Fibroblast of lung (primary cell): ENCODE results near the gene FAM117B. TPM values are rescaled to one million over a fixed set of nuclear protein-coding genes. Genes with fewer than 3 reads are reported as not detected.

ENCODE experiments used
- DNase-seq, 2 donors: peaks; one replicate each; pipeline versions ENCODE4 v3.0.0 to v3.0.0-alpha.2; 2010; ENCODE audit warnings: low read depth in 2 of 2
- H2AFZ ChIP-seq: 2 replicates; pipeline ENCODE4 v1.5.1; 2012; ENCODE audit warnings: low read length, control low read depth, inconsistent platforms
- H3K27ac ChIP-seq: 2 replicates; pipeline ENCODE4 v1.5.1; 2011; ENCODE audit warnings: low read length, control low read depth; ENCODE audit not compliant: insufficient read depth
- H3K27me3 ChIP-seq: 2 replicates; pipeline ENCODE4 v1.5.1; 2011; ENCODE audit warnings: mild to moderate bottlenecking, low read length; ENCODE audit not compliant: control insufficient read depth, insufficient read depth
- H3K36me3 ChIP-seq: 2 replicates; pipeline ENCODE4 v1.5.1; 2011; ENCODE audit warnings: low read length; ENCODE audit not compliant: control insufficient read depth, insufficient read depth
- H3K4me1 ChIP-seq: 2 replicates; pipeline ENCODE4 v1.5.1; 2011; ENCODE audit warnings: low read length; ENCODE audit not compliant: control insufficient read depth, insufficient read depth; ENCODE audit errors: extremely low read depth
- H3K4me2 ChIP-seq: 2 replicates; pipeline ENCODE4 v1.5.1; 2011; ENCODE audit warnings: low read length, control low read depth; ENCODE audit not compliant: insufficient read depth; ENCODE audit errors: extremely low read depth
- H3K4me3 ChIP-seq, 4 experiments: fragments of 200-600 bp in 1 of 4; sonication (generic) in 1 of 4; replicated peaks in 1 of 4; 2 replicates each; pipeline ENCODE4 v1.5.1; 2011 to 2016; ENCODE audit warnings: low read length in 4 of 4, low read depth in 3 of 4, mild to moderate bottlenecking in 3 of 4, control low read depth in 2 of 4, inconsistent platforms in 1 of 4, mixed read lengths in 1 of 4; ENCODE audit not compliant: insufficient read depth in 1 of 4; ENCODE audit errors: control extremely low read depth in 1 of 4
- H3K79me2 ChIP-seq: 2 replicates; pipeline ENCODE4 v1.5.1; 2012; ENCODE audit warnings: mild to moderate bottlenecking, low read length, inconsistent platforms; ENCODE audit not compliant: control insufficient read depth, insufficient read depth
- H3K9ac ChIP-seq: 2 replicates; pipeline ENCODE4 v1.5.1; 2011; ENCODE audit warnings: mild to moderate bottlenecking, low read length, control low read depth; ENCODE audit not compliant: insufficient read depth
- H3K9me3 ChIP-seq: 2 replicates; pipeline ENCODE4 v1.5.1; 2012; ENCODE audit warnings: low read depth, low read length; ENCODE audit not compliant: control insufficient read depth, insufficient read depth
- H4K20me1 ChIP-seq: 2 replicates; pipeline ENCODE4 v1.5.1; 2011; ENCODE audit warnings: low read length; ENCODE audit not compliant: control insufficient read depth, insufficient read depth; ENCODE audit errors: extremely low read depth
- CTCF ChIP-seq, 2 donors: IDR thresholded peaks in 1 of 2; conservative IDR thresholded peaks in 1 of 2; 1 replicate in 1 of 2; 2 replicates in 1 of 2; pipeline ENCODE4 v1.5.1; 2011 to 2012; ENCODE audit warnings: low read length in 2 of 2, control low read depth in 1 of 2, inconsistent platforms in 1 of 2, low read depth in 1 of 2, mild to moderate bottlenecking in 1 of 2
- EZH2 ChIP-seq: IDR thresholded peaks from 2 replicates; pipeline ENCODE4 v1.5.1; 2012; ENCODE audit warnings: low read length, control low read depth, mild to moderate bottlenecking; ENCODE audit errors: missing control alignments
- polyA plus RNA-seq, 2 donors: library from polyadenylated mRNA; depleted of rRNA in 1 of 2; stranded (reverse) in 1 of 2; unstranded in 1 of 2; fragments of >200 nt; gene quantifications; 2 replicates each; pipeline ENCODE4 v1.2.1, GENCODE V29; 2011 to 2012; ENCODE audit warnings: missing spikeins in 1 of 2
- total RNA-seq: library from RNA; depleted of rRNA; stranded (reverse); fragments of >200 nt; gene quantifications from 2 replicates; pipeline ENCODE4 v1.2.1, GENCODE V29; 2014

The FAM117B gene
- total and polyA plus RNA-seq, 2 donors (not counting 1 experiment from before 2014, with no cell fraction given), result 0.73 to 1.8 TPM

- no peak for TF ChIP-seq CTCF (conservative IDR thresholded peaks at IDR 0.05 in 1 of 2, IDR thresholded peaks at IDR 0.05 in 1 of 2; ENCODE audit: low read depth in 1 of 2, low read length in 2 of 2)
- TF ChIP-seq EZH2, result no peak
- H4K20me1 ChIP-seq, result no peaks in the 10 kb centered on the region
- H3K9me3 ChIP-seq, result no peaks in the 10 kb centered on the region
- no peaks in the 10 kb centered on the region for H3K79me2 ChIP-seq
- H3K9ac ChIP-seq, result no peak overlapping the region
- H3K4me3 ChIP-seq, result no peak overlapping the region
- no peaks in the 10 kb centered on the region for H3K4me1 ChIP-seq
- no peak overlapping the region for H2AFZ ChIP-seq
- H3K4me2 ChIP-seq, result no peak overlapping the region
- no peak overlapping the region for H3K27ac ChIP-seq
- no peaks in the 10 kb centered on the region for H3K36me3 ChIP-seq
- no peak for DNase-seq
- H3K27me3 ChIP-seq, result no peaks in the 10 kb centered on the region
These were observed 83.0 kb downstream of the FAM117B start for GRCh38 chr2:202717598-202718310.

GRCh38 chr2:202718614-202719013, 83.8 kb downstream of the FAM117B start:
- no peak overlapping the region for H3K4me3 ChIP-seq
- DNase-seq, result peak; percentile 33 to 59
- no peaks in the 10 kb centered on the region for H3K79me2 ChIP-seq
- no peak overlapping the region for H2AFZ ChIP-seq
- H4K20me1 ChIP-seq, result no peaks in the 10 kb centered on the region
- H3K4me2 ChIP-seq, result no peak overlapping the region
- no peaks in the 10 kb centered on the region for H3K27me3 ChIP-seq
- no peak overlapping the region for H3K9ac ChIP-seq
- no peak overlapping the region for H3K27ac ChIP-seq
- H3K9me3 ChIP-seq, result no peaks in the 10 kb centered on the region
- H3K4me1 ChIP-seq, result no peaks in the 10 kb centered on the region
- no peaks in the 10 kb centered on the region for H3K36me3 ChIP-seq
- TF ChIP-seq CTCF (conservative IDR thresholded peaks at IDR 0.05 in 1 of 2, IDR thresholded peaks at IDR 0.05 in 1 of 2; ENCODE audit: low read depth in 1 of 2, low read length in 2 of 2) (no peak), EZH2 (no peak)

- H3K9me3 ChIP-seq, result no peaks in the 10 kb centered on the region
- no peak overlapping the region for H3K4me3 ChIP-seq
- no peak for DNase-seq
- no peaks in the 10 kb centered on the region for H3K4me1 ChIP-seq
- no peaks in the 10 kb centered on the region for H3K27me3 ChIP-seq
- no peak overlapping the region for H3K9ac ChIP-seq
- H4K20me1 ChIP-seq, result no peaks in the 10 kb centered on the region
- H3K27ac ChIP-seq, result no peak overlapping the region
- H2AFZ ChIP-seq, result no peak overlapping the region
- TF ChIP-seq EZH2 (no peak), CTCF (conservative IDR thresholded peaks at IDR 0.05 in 1 of 2, IDR thresholded peaks at IDR 0.05 in 1 of 2; ENCODE audit: low read depth in 1 of 2, low read length in 2 of 2) (no peak)
- no peaks in the 10 kb centered on the region for H3K79me2 ChIP-seq
- H3K4me2 ChIP-seq, result no peak overlapping the region
- H3K36me3 ChIP-seq, result no peaks in the 10 kb centered on the region
These were observed 85.5 kb downstream of the FAM117B start for GRCh38 chr2:202720226-202720625.
